SU-DHL-6 (cell line): ENCODE measurements around the gene CPE.

Experiments used
- CTCF ChIP-seq: fragments of 200-600 bp; sonication (generic); IDR thresholded peaks from one replicate; pipeline ENCODE4 v1.5.1; 2017; ENCODE audit warnings: antibody characterized with exemption, mild to moderate bottlenecking, low read length, moderate library complexity; ENCODE audit not compliant: insufficient read depth, poor library complexity, severe bottlenecking
- EZH2phosphoT487 ChIP-seq: fragments of 200-600 bp; sonication (generic), shearing (Covaris generic); conservative IDR thresholded peaks from 2 replicates; pipeline ENCODE4 v1.6.1; 2018; ENCODE audit warnings: mild to moderate bottlenecking, antibody characterized with exemption, low read length, moderate library complexity, mixed read lengths

GRCh38 chr4:165539801-165540200, 161.0 kb downstream of the CPE start:
- TF ChIP-seq CTCF = no peak
- no peak for TF ChIP-seq EZH2phosphoT487
